IMR-90 (cell line): Measurements from ENCODE around the gene GPC6. TPM values are rescaled to one million over a fixed set of nuclear protein-coding genes. Genes with fewer than 3 reads are reported as not detected.

Source experiments
- ATAC-seq: fragments of 200-7000 bp; cut with Tn5 transposase; 2 replicates; pipeline ENCODE4 v1.9.1; 2020; ENCODE audit warnings: low read depth, mild to moderate bottlenecking, moderate library complexity
- BruUV-seq: library from RNA; stranded (reverse); fragments of 400-500 nt; replicated peaks from 2 replicates; lab custom pipeline; 2021; lab: Mats Ljungman, UMichigan
- CTCF ChIA-PET: fragments of 300-600 bp; formaldehyde crosslinking; extraction: SDS; loops from one replicate; lab custom pipeline; 2021; ENCODE audit warnings: antibody characterized with exemption; lab: Yijun Ruan, JAX
- POLR2A ChIA-PET: fragments of 300-600 bp; sonication (Branson Sonifier 250); formaldehyde crosslinking; loops from one replicate; lab custom pipeline; 2022; ENCODE audit warnings: antibody characterized with exemption; ENCODE audit not compliant: unreplicated experiment; lab: Charles Lee
- DNase-seq: peaks from one replicate; pipeline ENCODE4 v3.0.0; 2013
- H2AFZ ChIP-seq: replicated peaks from 2 replicates; pipeline ENCODE3; 2013; ENCODE audit warnings: low read length, mild to moderate bottlenecking; ENCODE audit not compliant: poor library complexity
- H2AK5ac ChIP-seq: 2 replicates; pipeline ENCODE4 v1.6.1; 2013; ENCODE audit warnings: low read depth, low read length, inconsistent platforms
- H2AK9ac ChIP-seq: replicated peaks from 2 replicates; pipeline ENCODE3; 2013; ENCODE audit warnings: mild to moderate bottlenecking, low read depth, low read length, moderate library complexity; ENCODE audit not compliant: poor library complexity
- H2BK120ac ChIP-seq: 2 replicates; pipeline ENCODE4 v1.6.1; 2013; ENCODE audit warnings: low read depth, low read length, inconsistent platforms
- H2BK15ac ChIP-seq: 3 replicates; pipeline ENCODE4 v1.6.1; 2013; ENCODE audit warnings: low read depth, low read length, inconsistent platforms
- H2BK20ac ChIP-seq: 2 replicates; pipeline ENCODE4 v1.6.1; 2013; ENCODE audit warnings: low read depth, mild to moderate bottlenecking, inconsistent platforms, low read length, moderate library complexity
- H2BK5ac ChIP-seq: 2 replicates; pipeline ENCODE4 v1.6.1; 2013; ENCODE audit warnings: mild to moderate bottlenecking, low read depth, low read length, inconsistent platforms; ENCODE audit not compliant: poor library complexity, severe bottlenecking
- H3K14ac ChIP-seq: replicated peaks from 2 replicates; pipeline ENCODE4 v1.6.1; 2013; ENCODE audit warnings: low read depth, low read length, inconsistent platforms
- H3K18ac ChIP-seq: 2 replicates; pipeline ENCODE4 v1.6.1; 2013; ENCODE audit warnings: low read depth, low read length, control low read depth
- H3K23ac ChIP-seq: 2 replicates; pipeline ENCODE4 v1.6.1; 2013; ENCODE audit warnings: low read depth, low read length, inconsistent platforms
- H3K27ac ChIP-seq: 2 replicates; pipeline ENCODE4 v1.5.1; 2013; ENCODE audit warnings: mild to moderate bottlenecking, control low read depth, low read length; ENCODE audit not compliant: insufficient read depth
- H3K27me3 ChIP-seq: 2 replicates; pipeline ENCODE4 v1.6.1; 2013; ENCODE audit warnings: low read length; ENCODE audit not compliant: control insufficient read depth, insufficient read depth
- H3K36me3 ChIP-seq: 2 replicates; pipeline ENCODE4 v1.6.1; 2013; ENCODE audit warnings: low read length, mixed read lengths; ENCODE audit not compliant: control insufficient read depth, insufficient read depth
- H3K4ac ChIP-seq: 2 replicates; pipeline ENCODE4 v1.6.1; 2013; ENCODE audit warnings: low read depth, low read length, inconsistent platforms
- H3K4me1 ChIP-seq: 2 replicates; pipeline ENCODE4 v1.6.1; 2013; ENCODE audit warnings: low read length, mixed read lengths; ENCODE audit not compliant: control insufficient read depth, insufficient read depth
- H3K4me2 ChIP-seq: 2 replicates; pipeline ENCODE4 v1.6.1; 2013; ENCODE audit warnings: low read depth, mild to moderate bottlenecking, control low read depth, low read length, moderate library complexity
- H3K4me3 ChIP-seq: 2 replicates; pipeline ENCODE4 v1.5.1; 2013; ENCODE audit warnings: low read depth, mild to moderate bottlenecking, control low read depth, low read length, moderate library complexity; ENCODE audit not compliant: insufficient read depth
- H3K56ac ChIP-seq: 2 replicates; pipeline ENCODE4 v1.6.1; 2013; ENCODE audit warnings: low read length, inconsistent platforms; ENCODE audit not compliant: insufficient read depth; ENCODE audit errors: extremely low read depth
- H3K79me1 ChIP-seq, 2 experiments: 2 replicates each; pipeline ENCODE4 v1.6.1; 2013; ENCODE audit warnings: low read length in 2 of 2, inconsistent platforms in 1 of 2, low read depth in 1 of 2
- H3K9ac ChIP-seq: 2 replicates; pipeline ENCODE4 v1.6.1; 2013; ENCODE audit warnings: low read depth, low read length, control low read depth
- H3K9me1 ChIP-seq: 2 replicates; pipeline ENCODE4 v1.6.1; 2013; ENCODE audit warnings: low read length, inconsistent platforms; ENCODE audit not compliant: insufficient read depth
- H3K9me3 ChIP-seq: 2 replicates; pipeline ENCODE4 v1.6.1; 2013; ENCODE audit warnings: low read length; ENCODE audit not compliant: control insufficient read depth, insufficient read depth
- H4K20me1 ChIP-seq: 2 replicates; pipeline ENCODE4 v1.6.1; 2013; ENCODE audit warnings: low read length, inconsistent platforms; ENCODE audit not compliant: insufficient read depth
- H4K5ac ChIP-seq: 2 replicates; pipeline ENCODE4 v1.6.1; 2013; ENCODE audit warnings: mild to moderate bottlenecking, low read depth, low read length, control low read depth
- H4K8ac ChIP-seq, 2 experiments: 2 replicates each; pipeline ENCODE4 v1.6.1; 2013; ENCODE audit warnings: low read depth in 2 of 2, low read length in 2 of 2, control low read depth in 1 of 2, inconsistent platforms in 1 of 2
- H4K91ac ChIP-seq: 2 replicates; pipeline ENCODE4 v1.6.1; 2013; ENCODE audit warnings: low read depth, low read length, inconsistent platforms; ENCODE audit not compliant: insufficient read depth
- BHLHE40 ChIP-seq: fragments of 150-350 bp; IDR thresholded peaks from 2 replicates; pipeline ENCODE4 v1.6.1; 2016; ENCODE audit warnings: mild to moderate bottlenecking, low read depth, low read length
- CEBPB ChIP-seq: IDR thresholded peaks from 2 replicates; pipeline ENCODE4 v1.6.1; 2012; ENCODE audit warnings: low read depth, low read length, improper control_type of control experiment
- FOS ChIP-seq: fragments of 150-350 bp; IDR thresholded peaks from 2 replicates; pipeline ENCODE4 v1.6.1; 2016; ENCODE audit warnings: low read depth, low read length
- MAFK ChIP-seq: IDR thresholded peaks from 2 replicates; pipeline ENCODE4 v1.6.1; 2012; ENCODE audit warnings: low read depth, low read length, improper control_type of control experiment
- MAZ ChIP-seq: IDR thresholded peaks from 2 replicates; pipeline ENCODE4 v1.6.1; 2012; ENCODE audit warnings: low read depth, mild to moderate bottlenecking, low read length, improper control_type of control experiment, moderate library complexity, borderline replicate concordance
- RAD21 ChIP-seq: IDR thresholded peaks from 2 replicates; pipeline ENCODE4 v1.6.1; 2012; ENCODE audit warnings: low read length, improper control_type of control experiment
- RFX5 ChIP-seq: IDR thresholded peaks from 2 replicates; pipeline ENCODE4 v1.8.0; 2012; ENCODE audit warnings: low read depth, mild to moderate bottlenecking, low read length, moderate library complexity
- SMC3 ChIP-seq: fragments of 150-350 bp; IDR thresholded peaks from 2 replicates; pipeline ENCODE4 v1.6.1; 2016; ENCODE audit warnings: low read depth, mild to moderate bottlenecking, antibody characterized with exemption, low read length, moderate library complexity
- WGBS, 2 experiments: methylation state at CpG; one replicate each; pipeline versions ENCODE4 v1.1.5 to v1.1.7; 2013; ENCODE audit warnings: missing lambda C conversion rate in 2 of 2; ENCODE audit not compliant: insufficient read length in 1 of 2; ENCODE audit errors: extremely low coverage in 2 of 2; 5-methylcytosine and 5-hydroxymethylcytosine counted together
- dilution Hi-C: fragments of 300-500 bp; cut with HindIII; formaldehyde crosslinking; loops from one replicate; pipeline ENCODE4 v1.14.3; 2018; ENCODE audit warnings: low sequenced_read_pairs; ENCODE audit not compliant: unreplicated experiment
- in situ Hi-C: fragments of 300-500 bp; cut with MboI; formaldehyde crosslinking; loops from 3 replicates; pipeline ENCODE4 v1.14.3; 2019; ENCODE audit warnings: low sequenced_read_pairs, inconsistent platforms, mixed read lengths
- intact Hi-C: fragments of 100-400 bp; cut with micrococcal nuclease; formaldehyde crosslinking; loops from 2 replicates; pipeline ENCODE4 v1.10.0; 2022
- polyA plus RNA-seq, 3 experiments: library from polyadenylated mRNA; depleted of rRNA; stranded (reverse); fragments of >200 nt; gene quantifications; 2 replicates each; pipeline ENCODE4 v1.2.3, GENCODE V29; 2012; ENCODE audit warnings: low replicate concordance in 1 of 3
- total RNA-seq: library from RNA; depleted of rRNA; stranded (reverse); fragments of >200 nt; gene quantifications from 2 replicates; pipeline ENCODE4 v1.2.3, GENCODE V29; 2012
- TF ChIP-seq, protein P1 (sequence below): conservative IDR thresholded peaks from 2 replicates; pipeline ENCODE4 v1.5.1; 2012; ENCODE audit warnings: mild to moderate bottlenecking, low read depth, low read length, improper control_type of control experiment

Gene GPC6
- total and polyA plus RNA-seq, 2 of the 4 experiments (the other 2 are of a cell fraction) = 14.9 to 39.4 TPM

DNA sequence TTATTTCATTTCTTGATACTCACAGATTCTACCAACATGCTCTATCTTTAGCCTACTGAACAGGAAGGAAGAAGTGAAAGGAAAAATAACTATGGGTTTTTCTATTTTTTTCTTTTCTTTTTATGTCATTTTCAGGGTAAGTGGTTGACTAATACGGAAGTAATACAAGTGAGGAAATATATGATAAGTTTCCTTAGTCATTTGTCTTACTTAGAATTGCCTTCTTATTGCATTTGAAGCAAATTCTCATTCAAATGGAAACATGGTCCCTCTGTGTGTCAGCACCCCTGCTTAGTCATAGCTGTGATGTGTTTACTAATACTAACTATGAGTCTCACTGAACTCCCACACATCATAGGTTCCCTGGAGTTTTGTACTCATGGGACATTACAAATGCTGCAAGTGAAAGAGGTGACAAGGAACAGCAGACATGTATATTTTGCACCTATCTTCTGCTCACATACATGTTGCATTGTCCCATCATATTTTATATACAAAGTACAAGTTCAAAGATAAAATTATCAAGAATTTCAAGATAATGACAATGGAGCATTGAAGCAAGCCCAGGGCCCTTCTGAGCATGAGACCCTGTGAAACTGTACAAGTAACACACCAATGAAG lies 1192.8 kb downstream of the GPC6 start:
- intact Hi-C loops (no loop called here), dilution Hi-C loops (no loop called here), in situ Hi-C loops (no loop called here)
- BruUV-seq = no TSS peak
- Histone ChIP-seq H3K27me3 (peaks cover 7% of the 10 kb centered on the region), H3K9me3 (no peaks in the 10 kb centered on the region), H2BK120ac (no peak overlapping the region), H3K4me1 (no peaks in the 10 kb centered on the region), H3K56ac (no peak overlapping the region), H2AK5ac (no peak overlapping the region), H4K20me1 (no peaks in the 10 kb centered on the region), H2AFZ (no peak overlapping the region), H3K23ac (no peak overlapping the region), H3K4ac (no peak overlapping the region), H3K4me3 (no peak overlapping the region), H2BK20ac (no peak overlapping the region), H3K9me1 (no peaks in the 10 kb centered on the region), H3K9ac (no peak overlapping the region), H4K91ac (no peak overlapping the region), H4K8ac (no peak overlapping the region), H3K18ac (no peak overlapping the region), H4K5ac (no peak overlapping the region), H3K4me2 (no peak overlapping the region), H3K36me3 (no peaks in the 10 kb centered on the region), H3K14ac (no peak overlapping the region), H2BK15ac (no peak overlapping the region), H3K79me1 (no peaks in the 10 kb centered on the region), H2BK5ac (no peak overlapping the region), H3K27ac (no peak overlapping the region), H2AK9ac (no peak overlapping the region)
- CTCF ChIA-PET = no interaction called here
- DNase-seq = peak; percentile 86
- no peak for TF ChIP-seq MAZ
- TF ChIP-seq FOS = 0 out of 2 replicates have a peak, but pooled peaks have one; percentile 25
- TF ChIP-seq RAD21 = no peak
- TF ChIP-seq MAFK = peak; percentile 24; the same call in 1 of the 2 replicates
- TF ChIP-seq SMC3 = no peak
- no peak for TF ChIP-seq RFX5
- TF ChIP-seq BHLHE40 = no peak
- TF ChIP-seq, protein P1, sequence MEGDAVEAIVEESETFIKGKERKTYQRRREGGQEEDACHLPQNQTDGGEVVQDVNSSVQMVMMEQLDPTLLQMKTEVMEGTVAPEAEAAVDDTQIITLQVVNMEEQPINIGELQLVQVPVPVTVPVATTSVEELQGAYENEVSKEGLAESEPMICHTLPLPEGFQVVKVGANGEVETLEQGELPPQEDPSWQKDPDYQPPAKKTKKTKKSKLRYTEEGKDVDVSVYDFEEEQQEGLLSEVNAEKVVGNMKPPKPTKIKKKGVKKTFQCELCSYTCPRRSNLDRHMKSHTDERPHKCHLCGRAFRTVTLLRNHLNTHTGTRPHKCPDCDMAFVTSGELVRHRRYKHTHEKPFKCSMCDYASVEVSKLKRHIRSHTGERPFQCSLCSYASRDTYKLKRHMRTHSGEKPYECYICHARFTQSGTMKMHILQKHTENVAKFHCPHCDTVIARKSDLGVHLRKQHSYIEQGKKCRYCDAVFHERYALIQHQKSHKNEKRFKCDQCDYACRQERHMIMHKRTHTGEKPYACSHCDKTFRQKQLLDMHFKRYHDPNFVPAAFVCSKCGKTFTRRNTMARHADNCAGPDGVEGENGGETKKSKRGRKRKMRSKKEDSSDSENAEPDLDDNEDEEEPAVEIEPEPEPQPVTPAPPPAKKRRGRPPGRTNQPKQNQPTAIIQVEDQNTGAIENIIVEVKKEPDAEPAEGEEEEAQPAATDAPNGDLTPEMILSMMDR = no peak
- peak; percentile 42; the same call in 1 of the 2 replicates for TF ChIP-seq CEBPB
- ATAC-seq = peak; percentile 89
- POLR2A ChIA-PET = no interaction called here
- no CpG with 5 or more reads among the region's 1 CpG for WGBS, 2 experiments
